ENCODE measurements around the gene HTT.

HTT gene

DNA sequence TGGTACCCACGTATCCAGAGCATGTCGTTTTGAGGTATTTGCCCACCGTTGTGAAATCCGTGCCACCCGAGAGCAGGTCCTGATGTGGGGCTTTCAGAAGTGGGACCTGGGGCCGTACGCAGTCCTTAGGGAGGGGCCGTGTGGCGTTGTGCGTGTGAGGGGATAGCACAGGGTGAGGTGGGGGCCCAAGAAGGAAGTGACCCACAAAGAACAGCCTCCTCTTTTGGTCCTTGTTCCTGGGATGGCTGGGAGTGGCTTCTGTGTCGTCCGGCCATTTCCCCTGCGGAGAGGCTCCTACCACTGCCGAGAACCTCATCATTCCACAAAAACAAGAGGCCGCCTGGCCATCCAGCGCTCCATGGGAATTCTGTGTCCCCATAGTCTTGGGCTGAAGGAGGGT, 157.5 kb downstream of the HTT start:
- no peak for TF ChIP-seq EZH2phosphoT487 (IDR thresholded peaks at IDR 0.05; ENCODE audit: borderline replicate concordance, low read length)
- TF ChIP-seq, protein P1, sequence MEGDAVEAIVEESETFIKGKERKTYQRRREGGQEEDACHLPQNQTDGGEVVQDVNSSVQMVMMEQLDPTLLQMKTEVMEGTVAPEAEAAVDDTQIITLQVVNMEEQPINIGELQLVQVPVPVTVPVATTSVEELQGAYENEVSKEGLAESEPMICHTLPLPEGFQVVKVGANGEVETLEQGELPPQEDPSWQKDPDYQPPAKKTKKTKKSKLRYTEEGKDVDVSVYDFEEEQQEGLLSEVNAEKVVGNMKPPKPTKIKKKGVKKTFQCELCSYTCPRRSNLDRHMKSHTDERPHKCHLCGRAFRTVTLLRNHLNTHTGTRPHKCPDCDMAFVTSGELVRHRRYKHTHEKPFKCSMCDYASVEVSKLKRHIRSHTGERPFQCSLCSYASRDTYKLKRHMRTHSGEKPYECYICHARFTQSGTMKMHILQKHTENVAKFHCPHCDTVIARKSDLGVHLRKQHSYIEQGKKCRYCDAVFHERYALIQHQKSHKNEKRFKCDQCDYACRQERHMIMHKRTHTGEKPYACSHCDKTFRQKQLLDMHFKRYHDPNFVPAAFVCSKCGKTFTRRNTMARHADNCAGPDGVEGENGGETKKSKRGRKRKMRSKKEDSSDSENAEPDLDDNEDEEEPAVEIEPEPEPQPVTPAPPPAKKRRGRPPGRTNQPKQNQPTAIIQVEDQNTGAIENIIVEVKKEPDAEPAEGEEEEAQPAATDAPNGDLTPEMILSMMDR (IDR thresholded peaks at IDR 0.05; ENCODE audit: low read depth, low read length, poor library complexity, severe bottlenecking): no peak
- no peak overlapping the region for H3K27ac ChIP-seq (ENCODE audit: low read depth, low read length)

DNA sequence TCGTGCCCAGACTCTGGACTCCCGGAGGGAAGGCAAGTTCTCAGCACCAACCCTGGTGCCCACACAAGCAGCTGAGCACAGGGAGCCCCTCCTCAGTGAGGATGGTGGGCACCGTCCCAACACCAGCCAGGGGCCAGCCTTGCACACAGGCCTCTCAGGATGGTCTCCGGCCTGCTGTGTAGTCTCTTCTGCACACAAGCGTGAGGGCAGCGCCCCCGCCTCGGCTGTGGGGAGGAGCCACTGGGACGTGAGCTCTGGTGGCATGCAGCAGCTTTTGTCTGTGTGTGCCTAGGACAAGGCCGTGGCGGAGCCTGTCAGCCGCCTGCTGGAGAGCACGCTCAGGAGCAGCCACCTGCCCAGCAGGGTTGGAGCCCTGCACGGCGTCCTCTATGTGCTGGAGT, 158.4 kb downstream of the HTT start:
- TF ChIP-seq, protein P1 (IDR thresholded peaks at IDR 0.05; ENCODE audit: low read depth, low read length, poor library complexity, severe bottlenecking): no peak
- TF ChIP-seq EZH2phosphoT487 (IDR thresholded peaks at IDR 0.05; ENCODE audit: borderline replicate concordance, low read length): no peak
- Histone ChIP-seq H4K20me1 (ENCODE audit: control insufficient read depth, insufficient read depth, low read depth, low read length) (no peaks in the 10 kb centered on the region), H3K79me2 (ENCODE audit: control insufficient read depth, low read length) (no peaks in the 10 kb centered on the region), H3K4me2 (ENCODE audit: low read length) (no peak overlapping the region), H3K27me3 (ENCODE audit: control insufficient read depth, low read length) (no peaks in the 10 kb centered on the region), H3K4me3 (ENCODE audit: low read length) (no peak overlapping the region), H3K9me2 (replicated peaks; ENCODE audit: control insufficient read depth, low read length) (no peaks in the 10 kb centered on the region), H3K4me1 (ENCODE audit: control insufficient read depth, low read length) (no peaks in the 10 kb centered on the region), H3K27ac (ENCODE audit: low read depth, low read length) (no peak overlapping the region), H3K36me3 (ENCODE audit: control insufficient read depth, low read length) (peaks cover 80% of the 10 kb centered on the region), H3F3A (ENCODE audit: control insufficient read depth, insufficient read depth) (no peaks in the 10 kb centered on the region), H3K9me3 (ENCODE audit: control insufficient read depth, insufficient read depth, low read length) (no peaks in the 10 kb centered on the region)

More for the DNA sequence above, 157.5 kb downstream of the HTT start:
- H3F3A ChIP-seq (ENCODE audit: control insufficient read depth, insufficient read depth): no peaks in the 10 kb centered on the region
- peaks cover 81% of the 10 kb centered on the region for H3K36me3 ChIP-seq (ENCODE audit: control insufficient read depth, low read length)
- H3K4me2 ChIP-seq (ENCODE audit: low read length): no peak overlapping the region
- no peaks in the 10 kb centered on the region for H3K9me2 ChIP-seq (replicated peaks; ENCODE audit: control insufficient read depth, low read length)
- no peaks in the 10 kb centered on the region for H3K4me1 ChIP-seq (ENCODE audit: control insufficient read depth, low read length)
- no peaks in the 10 kb centered on the region for H4K20me1 ChIP-seq (ENCODE audit: control insufficient read depth, insufficient read depth, low read depth, low read length)
- no peaks in the 10 kb centered on the region for H3K79me2 ChIP-seq (ENCODE audit: control insufficient read depth, low read length)
- H3K9me3 ChIP-seq (ENCODE audit: control insufficient read depth, insufficient read depth, low read length): no peaks in the 10 kb centered on the region
- H3K27me3 ChIP-seq (ENCODE audit: control insufficient read depth, low read length): no peaks in the 10 kb centered on the region
- no peak overlapping the region for H3K4me3 ChIP-seq (ENCODE audit: low read length)

DNA sequence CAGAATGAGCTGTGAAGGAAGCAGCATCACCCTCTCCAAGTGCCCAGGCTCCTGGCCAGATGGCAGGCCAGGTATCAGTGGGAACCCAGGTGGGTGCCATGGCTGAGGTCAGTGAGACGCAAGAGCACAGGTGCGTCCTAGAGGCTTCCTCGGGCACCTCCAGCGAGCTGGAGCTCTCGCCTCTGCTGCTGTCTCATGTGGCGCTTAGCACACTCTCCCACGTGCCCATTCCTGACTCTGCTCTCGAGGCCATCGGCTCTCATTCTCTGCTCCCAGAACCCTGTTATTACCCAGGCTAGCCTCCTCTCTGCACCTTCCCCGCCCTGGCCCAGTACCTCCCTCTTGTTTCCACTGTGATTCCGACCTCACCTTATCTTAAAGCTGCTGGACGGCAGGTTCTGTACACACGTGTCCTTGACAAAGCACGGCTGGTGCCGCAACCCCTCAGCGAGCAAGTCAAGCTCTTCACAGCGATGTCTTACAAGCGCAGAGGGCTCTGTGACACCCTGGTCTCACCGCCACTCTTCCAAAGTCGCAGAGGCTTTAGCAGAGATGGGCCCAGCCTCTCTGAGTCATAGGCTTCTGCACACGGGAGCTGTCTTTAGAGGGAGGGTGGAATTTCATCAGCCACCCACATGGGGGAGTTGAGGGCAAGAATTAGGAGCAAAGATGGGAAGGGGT, 159.1 kb downstream of the HTT start:
- H3K4me2 ChIP-seq (ENCODE audit: low read length): no peak overlapping the region

More for the DNA sequence above, 159.1 kb downstream of the HTT start:
- H3K4me1 ChIP-seq (ENCODE audit: control insufficient read depth, low read length): no peaks in the 10 kb centered on the region
- no peaks in the 10 kb centered on the region for H3K9me2 ChIP-seq (replicated peaks; ENCODE audit: control insufficient read depth, low read length)
- H3K27ac ChIP-seq (ENCODE audit: low read depth, low read length): no peak overlapping the region
- peaks cover 77% of the 10 kb centered on the region for H3K36me3 ChIP-seq (ENCODE audit: control insufficient read depth, low read length)
- H3K4me3 ChIP-seq (ENCODE audit: low read length): no peak overlapping the region
- H3K27me3 ChIP-seq (ENCODE audit: control insufficient read depth, low read length): no peaks in the 10 kb centered on the region
- TF ChIP-seq, protein P1 (IDR thresholded peaks at IDR 0.05; ENCODE audit: low read depth, low read length, poor library complexity, severe bottlenecking): no peak
- TF ChIP-seq EZH2phosphoT487 (IDR thresholded peaks at IDR 0.05; ENCODE audit: borderline replicate concordance, low read length): no peak
- no peaks in the 10 kb centered on the region for H3F3A ChIP-seq (ENCODE audit: control insufficient read depth, insufficient read depth)
- H4K20me1 ChIP-seq (ENCODE audit: control insufficient read depth, insufficient read depth, low read depth, low read length): no peaks in the 10 kb centered on the region
- no peaks in the 10 kb centered on the region for H3K9me3 ChIP-seq (ENCODE audit: control insufficient read depth, insufficient read depth, low read length)
- H3K79me2 ChIP-seq (ENCODE audit: control insufficient read depth, low read length): no peaks in the 10 kb centered on the region
